Left forelimb (tissue), 1 donor: ENCODE results near the gene UBE2L3.
A peak's percentile ranks its signal among the peaks of the same experiment; 100 is the strongest.
"Not testable (repeated sequence)": the region's sequence is repeated elsewhere in the genome, so short reads cannot be mapped to it uniquely, and the experiment has no call there.

ENCODE experiments used
- DNase-seq: peaks from one replicate; pipeline ENCODE4 v3.0.0-alpha.2; 2018; ENCODE audit warnings: low spot score

Gene UBE2L3

DNA sequence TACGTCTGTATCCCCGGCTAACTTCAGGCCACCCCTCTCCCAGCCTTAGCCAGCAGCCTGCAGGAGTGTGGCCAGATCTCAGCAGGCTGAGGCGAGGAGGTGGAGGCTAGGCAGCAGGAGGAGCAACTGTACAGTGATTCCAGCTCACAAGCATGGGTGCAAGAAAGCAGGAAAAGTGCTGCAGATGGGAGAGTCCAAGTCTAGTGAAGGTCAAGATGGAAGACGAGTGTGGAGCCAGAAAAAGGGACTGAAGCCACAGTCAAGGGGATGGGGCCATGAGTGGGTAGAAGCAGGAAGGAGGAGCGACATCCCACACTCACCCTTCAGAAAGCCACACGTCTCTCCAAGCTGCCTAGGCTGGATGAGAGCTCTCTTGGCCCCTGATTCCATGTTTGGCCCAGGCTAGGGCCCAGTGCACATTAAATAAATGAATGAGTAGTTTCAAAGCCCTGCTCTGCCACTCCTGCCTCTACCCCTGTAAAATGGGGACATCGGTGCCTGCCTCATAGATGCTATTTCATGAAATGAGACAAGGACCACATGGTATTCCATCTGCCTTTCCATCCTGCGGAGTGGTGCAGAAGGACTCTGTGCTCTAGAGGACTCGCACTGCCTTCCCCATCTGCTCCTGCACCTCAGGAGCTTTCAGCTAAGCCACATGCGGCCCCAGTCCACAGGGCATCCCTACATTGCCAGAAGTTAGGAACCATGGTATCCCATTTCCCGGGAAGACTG, 59.4 kb downstream of the UBE2L3 start:
- no peak for DNase-seq

DNA sequence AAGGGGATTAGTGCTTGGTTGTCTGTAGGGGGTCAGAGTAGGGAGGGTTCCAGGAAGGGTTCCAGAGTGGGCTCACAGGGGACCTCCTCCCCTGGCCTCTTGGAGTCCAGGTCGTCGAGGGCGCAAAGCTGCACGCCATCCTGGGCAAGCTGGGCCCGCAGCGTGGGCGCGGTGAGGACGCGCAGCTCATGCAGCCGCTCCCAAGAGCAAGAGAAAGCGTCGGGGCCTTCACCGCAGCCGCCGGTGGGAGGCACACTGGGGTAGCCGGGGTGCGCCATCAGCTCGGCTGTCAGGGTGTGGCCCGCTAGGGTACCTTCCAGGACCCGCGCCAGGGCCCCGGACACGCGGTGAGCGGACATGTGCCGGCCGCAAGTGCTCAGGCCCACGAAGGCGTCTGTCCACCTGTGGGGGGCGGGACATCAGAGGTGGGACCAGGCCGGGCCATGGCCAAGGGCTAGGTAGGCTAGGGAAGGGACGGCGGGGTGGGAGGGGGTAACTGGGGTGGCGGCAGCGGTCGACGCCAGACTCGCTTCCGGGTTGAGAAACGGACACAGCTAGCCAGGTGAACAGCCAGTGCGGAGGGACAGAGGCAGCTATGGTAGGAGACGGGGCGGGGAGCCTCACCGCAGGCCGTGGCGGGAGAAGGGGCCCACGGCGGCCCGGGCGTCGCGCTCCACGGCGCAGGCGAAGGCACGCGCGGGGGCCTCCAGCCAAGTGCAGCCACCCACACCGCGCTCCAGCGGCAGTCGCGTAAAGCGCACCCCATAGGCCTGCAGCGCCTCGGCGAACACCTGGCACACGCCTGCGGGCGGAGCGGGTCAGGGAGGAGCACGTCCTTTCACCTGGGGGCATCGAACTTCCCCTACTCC, 61.1 kb downstream of the UBE2L3 start:
- DNase-seq = no peak

DNA sequence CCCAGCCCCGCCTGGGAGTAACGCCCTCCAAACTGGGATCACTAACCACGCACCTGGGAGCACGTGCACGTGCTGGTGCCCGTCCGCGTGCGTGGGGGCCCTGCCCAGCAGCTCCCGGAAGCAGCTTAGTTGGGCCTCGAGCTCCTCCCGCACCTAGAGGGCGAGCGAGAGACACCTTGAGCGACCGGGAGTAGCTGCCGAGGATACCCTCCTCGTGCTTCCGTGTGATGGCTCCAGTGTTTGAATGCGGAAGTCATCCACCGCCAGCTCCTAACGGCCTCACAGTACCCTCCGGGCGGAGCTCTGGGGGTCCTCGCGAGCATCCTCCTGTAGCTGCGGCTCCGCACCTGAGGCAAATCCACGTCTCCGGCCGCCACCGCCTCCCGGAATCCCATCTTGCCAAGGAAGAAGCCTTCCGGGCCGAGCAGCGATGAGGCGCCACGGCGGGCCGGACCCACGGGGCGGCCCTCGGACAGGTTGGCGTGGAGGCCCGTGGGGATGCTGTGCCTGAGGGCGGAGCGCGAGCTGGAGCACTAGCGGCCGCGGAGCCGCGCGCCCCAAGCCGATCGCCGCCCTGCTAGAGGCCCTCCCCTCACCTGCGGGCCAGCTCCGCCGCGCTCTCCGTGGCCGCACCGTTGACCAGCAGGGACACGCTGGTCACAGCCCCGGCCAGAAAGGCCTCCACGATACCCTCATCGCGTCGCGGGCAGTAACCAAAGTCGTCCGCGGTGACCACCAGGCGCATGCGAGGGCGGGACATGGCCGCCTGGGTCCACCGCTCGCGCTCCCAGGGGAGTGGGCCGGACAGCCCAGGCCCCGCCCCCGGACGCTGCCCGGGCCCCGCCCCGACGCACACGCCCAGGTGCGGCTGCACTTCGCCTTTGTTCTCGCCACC, 62.0 kb downstream of the UBE2L3 start, which contains the start of gene YDJC:
YDJC (minus strand) TSS at position 768 of the 895 bp plus-strand sequence; CDS start at position 760, 8 bp downstream.
- DNase-seq = peak; percentile 92

DNA sequence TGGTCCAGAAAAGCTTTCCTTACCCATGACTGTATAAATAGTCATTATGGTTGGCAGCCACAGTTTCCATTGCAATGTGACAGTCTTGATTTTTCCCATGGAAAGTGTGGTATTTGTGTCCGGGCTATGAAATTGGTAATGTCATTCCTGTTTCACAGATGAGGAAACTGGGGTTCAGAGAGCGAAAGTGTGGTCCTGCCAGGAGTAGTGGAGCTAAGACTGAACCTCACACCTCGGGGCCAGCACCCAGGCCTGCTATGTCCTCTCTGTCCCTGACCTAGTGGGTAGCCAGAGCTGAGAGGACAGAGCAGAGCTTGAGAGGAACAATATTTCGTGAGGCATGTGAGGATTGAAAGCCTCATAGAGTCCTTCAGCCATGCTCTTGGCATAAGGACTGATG, 63.5 kb downstream of the UBE2L3 start:
- DNase-seq = peak; percentile 37

DNA sequence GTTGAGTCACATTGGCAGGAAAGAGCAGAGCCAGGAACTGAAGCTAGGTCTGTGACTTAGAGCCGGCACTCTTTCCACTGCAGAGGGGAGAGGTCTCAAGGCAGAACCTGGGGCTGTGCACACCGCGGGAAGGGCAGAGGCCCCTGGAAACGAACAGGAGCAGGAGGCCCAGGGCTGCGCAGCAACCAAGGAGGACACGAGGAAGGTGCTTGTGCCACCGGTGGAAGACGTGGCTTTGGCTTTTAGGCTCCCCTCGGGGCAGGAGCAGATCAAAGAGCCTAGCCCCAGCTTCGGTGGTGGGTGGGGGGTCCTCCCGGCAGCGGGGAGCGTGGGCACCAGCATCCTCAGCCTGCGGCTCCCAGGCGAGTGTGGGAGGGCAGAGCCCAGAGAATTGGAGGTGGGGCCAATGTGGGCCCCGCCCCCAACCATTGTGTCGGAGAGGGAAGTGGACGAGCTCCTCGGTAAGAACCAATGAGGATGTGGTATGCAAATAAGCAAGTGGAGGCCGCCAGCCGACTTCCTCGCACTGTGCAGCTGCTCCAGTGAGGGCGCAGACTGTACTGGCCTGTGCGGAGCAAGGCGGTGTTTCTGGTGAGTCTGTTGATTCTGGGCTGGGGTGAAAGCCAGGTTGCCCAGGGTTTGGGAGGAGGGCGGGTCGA, 64.9 kb downstream of the UBE2L3 start, which contains the start of gene CCDC116:
CCDC116 (plus strand) TSS at position 524 of the 659 bp plus-strand sequence. CDS start 422 bp downstream, outside the sequence.
- peak; percentile 51 for DNase-seq

DNA sequence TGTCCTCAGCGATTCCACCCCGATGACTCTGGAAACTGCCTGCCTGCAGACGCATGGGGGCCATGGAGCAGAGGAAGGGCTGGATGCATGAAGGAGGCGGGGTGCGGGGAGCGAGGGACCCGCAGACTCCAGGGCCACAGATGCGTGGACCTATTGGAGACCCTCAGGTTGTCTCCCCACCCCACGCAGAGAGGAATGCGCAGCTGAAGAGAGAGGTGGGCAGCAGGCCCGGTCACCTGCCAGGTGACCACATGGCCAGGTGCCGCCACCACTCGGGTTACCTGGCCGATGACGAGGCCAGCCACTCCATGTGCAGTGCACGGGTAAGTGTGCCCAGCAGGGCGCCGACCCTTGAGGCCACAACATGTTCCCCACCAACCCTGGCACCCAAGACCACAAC, 65.4 kb downstream of the UBE2L3 start:
- DNase-seq = peak; percentile 41

DNA sequence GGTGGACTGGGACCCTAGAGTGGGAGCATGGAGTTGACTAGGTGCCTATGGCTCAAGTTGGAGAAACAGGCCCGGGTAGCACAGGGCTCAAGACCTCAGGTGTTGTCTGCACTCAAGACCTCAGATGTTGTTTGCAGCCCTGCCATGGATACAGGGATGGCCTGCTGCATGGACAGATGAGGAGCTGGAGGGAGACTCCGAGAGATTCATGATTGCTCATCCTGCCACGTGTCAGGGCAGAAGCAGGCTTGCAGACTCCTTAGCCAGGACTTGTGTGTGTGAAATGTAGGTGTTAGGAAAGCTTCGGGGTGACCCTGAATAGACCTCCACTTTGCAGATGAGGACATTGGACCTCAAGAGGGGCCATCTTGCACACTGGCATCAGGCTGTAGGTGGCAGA, 66.0 kb downstream of the UBE2L3 start:
- no peak for DNase-seq

DNA sequence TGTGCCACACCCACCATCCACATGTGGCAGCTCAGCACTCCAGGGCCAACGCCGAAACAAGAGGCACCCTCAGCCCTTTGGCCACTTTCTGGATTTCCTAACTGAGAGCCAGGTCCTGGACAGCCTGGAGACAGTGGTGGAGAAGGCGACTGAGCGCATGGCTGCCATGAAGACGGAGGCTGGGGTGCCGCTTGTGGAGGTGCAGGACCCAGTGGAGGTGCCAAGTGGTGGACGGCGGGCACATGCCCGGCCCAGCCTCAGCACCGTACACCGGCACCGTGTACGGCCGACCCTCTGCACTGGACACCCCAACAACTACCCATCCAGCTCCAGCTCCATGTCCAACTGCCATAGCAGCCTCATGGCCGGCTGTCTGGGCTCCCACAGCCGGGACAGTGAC, 66.6 kb downstream of the UBE2L3 start:
- peak; percentile 52 for DNase-seq

DNA sequence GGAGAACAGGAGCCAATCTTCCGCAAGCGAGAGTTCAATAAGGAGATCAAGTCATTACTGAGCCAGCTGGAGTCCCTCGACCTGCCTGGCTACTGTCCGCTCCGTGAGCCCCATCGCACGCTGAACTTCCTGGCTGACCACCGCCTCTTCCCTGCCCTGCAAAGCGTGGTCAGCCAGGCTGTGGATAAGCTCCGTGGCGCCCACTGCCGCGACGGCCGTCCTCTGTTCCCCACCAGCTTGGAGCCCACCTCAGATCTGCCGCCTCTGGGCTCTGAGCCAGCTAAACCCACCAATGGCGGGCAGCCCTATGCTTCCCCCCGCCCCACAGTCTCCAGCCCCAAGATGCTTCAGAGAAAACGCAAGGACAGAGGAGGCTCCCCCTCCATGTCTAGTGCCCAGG, 67.3 kb downstream of the UBE2L3 start:
- peak; percentile 38 for DNase-seq

DNA sequence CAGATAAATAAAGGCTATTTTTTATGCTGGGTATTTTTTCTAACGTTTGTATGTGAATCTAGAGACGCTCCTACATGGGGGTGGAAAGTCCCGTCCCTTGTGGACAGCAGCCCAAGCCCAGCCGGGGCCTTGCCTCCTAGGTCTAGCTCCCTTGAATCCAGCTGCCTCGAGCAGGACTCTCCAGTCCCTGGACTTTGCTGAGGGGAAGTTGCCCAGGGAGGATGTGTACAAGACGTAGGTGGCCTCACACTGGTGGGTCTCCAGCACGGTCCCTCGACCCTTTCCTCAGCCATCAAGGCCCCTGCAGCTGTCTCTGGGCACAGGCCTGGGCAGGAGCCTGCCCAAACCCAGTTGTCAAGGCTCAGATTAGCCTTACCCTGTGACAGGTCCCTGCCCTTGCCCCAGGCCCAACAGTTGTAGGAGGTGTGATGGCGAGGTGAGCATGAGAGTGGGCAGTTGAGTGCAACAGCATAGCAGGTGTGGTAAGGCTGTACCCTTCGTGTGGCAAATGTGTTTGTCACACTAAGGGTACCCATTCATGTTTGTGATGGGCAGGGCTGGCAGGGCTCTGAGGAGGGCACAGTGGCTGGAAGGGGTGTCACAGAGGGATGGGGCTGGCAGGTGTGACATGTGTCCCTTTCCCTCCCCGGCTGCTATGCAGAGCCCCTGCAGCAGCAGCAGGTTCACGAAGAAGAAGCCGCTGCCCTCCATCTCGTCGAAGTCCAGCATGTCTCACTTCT, 68.4 kb downstream of the UBE2L3 start:
- no peak for DNase-seq

DNA sequence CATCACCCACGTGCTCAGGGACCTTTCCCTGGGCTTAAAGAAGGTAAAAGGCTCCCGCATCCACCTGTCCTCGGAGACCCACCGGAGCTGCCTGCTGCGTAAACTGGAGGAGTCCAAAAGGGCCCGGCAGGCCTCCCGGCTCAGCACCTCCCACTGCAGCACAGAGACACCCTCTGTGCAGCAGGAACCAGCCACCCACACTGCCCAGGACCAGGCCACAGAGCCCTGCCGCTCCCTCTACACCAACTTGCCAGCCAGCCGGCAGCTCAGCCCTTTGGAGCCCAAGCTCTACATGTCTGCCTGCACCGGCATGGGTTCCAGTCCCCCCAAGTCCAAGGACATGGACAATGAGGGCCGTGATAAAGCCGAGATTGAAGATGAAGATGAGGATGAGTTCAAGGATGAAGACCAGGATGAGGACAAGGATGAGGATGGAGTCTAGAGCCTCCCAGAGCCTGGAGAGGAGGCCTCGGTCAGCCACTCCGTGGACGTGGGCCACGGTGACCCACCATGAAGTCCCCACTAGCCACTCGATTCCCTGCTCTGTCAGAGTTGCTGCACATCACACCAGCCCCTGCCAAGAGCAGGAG, 69.2 kb downstream of the UBE2L3 start:
- DNase-seq = no peak

DNA sequence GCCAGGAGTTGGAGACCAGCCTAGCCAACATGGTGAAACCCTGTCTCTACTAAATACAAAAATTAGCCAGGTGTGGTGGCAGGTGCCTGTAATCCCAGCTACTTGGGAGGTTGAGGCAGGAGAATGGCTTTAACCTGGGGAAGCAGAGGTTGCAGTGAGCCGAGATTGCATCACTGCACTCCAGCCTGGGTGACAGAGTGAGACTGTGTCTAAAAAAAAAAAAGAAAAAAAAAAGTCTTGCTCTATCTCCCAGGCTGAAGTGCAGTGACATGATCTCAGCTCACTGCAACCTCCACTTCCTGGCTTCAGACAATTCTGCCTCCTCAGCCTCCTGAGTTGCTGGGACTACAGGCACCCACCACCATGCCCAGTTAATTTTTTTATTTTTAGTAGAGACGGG, 69.9 kb downstream of the UBE2L3 start:
- not testable (repeated sequence) for DNase-seq

DNA sequence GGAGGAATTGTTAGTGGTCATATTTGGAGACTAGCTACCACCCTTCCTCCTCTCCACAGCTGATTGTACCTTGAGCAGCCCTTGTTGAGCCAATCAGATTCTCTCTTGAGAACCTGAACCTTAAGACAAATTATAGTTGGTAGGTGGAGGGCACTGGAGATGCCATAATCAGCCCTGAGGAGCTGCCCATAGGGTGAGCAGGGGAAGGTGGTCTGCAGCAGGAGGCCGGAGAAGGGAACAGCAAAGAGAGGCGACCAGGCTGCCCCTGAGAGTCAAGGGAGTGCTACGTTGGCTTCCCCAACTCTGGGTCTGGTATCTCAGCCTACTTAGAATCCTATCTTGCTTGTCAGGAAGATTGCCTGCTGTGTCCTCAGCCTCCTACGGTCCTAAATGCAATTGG, 71.8 kb downstream of the UBE2L3 start:
- DNase-seq = no peak

DNA sequence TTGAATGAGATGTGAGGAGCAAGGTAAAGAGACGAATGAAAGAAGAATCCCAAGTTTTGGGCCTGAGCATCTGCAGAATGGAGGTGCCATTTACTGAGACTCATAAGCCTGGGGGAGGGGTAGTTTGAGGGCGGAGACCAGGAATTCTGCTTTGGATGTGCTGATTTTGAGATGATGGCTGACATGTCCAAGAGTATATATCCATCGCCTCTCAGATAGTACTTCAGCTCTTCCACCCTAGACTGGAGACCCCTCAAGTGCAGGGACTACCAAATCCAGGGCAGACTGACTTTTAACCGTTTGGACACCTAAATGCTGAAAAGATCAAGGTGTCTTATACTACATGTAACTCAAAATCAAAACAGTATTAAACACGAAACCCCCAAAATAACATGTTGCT, 73.3 kb downstream of the UBE2L3 start:
- DNase-seq = no peak

DNA sequence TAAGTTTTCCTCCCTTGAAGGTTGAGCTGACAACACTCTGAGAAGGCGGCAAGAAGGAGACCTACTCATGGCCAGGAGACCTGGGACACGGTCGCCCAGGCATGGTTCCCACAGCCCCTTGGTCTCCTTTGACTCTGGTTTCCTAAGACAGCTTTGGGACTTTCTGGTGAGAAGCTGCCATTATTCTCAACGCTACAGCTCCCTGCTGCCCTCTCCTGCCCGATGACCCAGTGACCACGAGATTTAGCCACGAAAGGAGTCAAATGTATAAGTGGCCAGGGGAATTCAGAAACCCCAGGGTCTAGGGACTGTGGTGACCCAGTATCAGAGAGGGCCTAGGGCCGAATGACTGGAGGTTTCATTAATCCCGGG, 73.9 kb downstream of the UBE2L3 start:
- no peak for DNase-seq

DNA sequence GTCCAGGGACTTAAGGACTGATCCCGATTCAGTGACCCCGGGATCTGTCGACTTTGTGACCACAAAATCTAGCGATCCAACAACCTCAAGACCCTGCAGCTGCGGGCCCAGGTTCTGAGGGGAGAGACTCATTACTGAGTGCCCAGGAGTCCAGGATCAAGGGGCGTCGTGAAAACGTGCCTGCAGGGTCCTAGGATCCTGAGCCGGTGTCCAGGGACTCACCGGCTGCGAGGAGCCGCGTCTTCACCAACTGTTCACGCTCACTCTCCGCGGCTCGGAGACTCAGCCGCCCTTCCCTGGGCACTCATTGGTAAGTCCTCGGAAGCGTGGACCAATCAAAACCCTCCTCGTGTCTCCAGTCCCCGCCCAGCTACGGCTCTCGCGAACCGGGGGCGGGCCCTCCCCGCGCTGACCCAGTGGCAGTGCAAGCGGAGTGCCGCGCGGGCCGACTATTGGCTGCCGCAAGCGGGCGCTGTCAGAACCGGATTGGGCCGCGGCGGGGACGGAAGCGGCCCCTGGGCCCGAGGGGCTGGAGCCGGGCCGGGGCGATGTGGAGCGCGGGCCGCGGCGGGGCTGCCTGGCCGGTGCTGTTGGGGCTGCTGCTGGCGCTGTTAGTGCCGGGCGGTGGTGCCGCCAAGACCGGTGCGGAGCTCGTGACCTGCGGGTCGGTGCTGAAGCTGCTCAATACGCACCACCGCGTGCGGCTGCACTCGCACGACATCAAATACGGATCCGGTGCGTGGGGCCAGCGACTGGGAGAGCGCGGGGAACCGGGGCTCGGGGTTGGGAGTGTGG, 74.5 kb downstream of the UBE2L3 start, which contains the start of gene SDF2L1:
SDF2L1 (plus strand) TSS at position 514 of the 795 bp plus-strand sequence; CDS start at position 549, 35 bp downstream.
- DNase-seq = peak; percentile 98

DNA sequence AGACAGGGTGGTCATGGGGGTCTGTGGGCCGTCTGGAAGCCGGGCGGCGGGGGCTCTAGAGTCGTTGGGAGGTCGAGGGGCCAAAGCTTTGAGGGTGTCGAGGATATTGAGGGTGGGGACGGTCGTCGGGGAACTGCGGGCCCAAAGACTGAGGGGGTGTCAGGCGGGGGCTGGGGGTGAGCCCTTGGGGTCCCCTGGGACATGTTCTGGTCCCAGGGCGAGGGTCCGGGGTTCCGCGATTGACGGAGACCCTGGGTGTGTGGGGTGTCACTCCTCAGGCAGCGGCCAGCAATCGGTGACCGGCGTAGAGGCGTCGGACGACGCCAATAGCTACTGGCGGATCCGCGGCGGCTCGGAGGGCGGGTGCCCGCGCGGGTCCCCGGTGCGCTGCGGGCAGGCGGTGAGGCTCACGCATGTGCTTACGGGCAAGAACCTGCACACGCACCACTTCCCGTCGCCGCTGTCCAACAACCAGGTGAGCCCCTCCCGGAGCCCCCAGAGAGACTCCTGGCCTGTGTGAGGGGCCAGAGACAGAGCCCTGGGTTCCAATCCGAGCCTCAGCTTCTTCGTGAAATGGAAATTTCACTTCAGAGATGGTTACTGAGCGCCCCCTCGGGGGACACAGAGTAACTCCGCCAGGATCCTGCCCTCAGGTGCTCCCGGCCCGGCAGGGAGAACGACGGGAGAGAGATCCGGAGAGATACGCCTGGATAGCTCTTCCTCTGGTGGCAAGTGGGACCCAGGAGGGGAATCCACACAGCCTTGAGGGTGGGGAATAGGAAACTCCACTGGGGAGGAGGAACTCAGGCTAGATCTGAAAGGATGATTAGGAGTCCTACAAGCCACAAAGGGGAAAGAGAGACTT, 75.3 kb downstream of the UBE2L3 start:
- DNase-seq = no peak
